Measurements from ENCODE around the gene MAN1C1. TPM values are rescaled to one million over a fixed set of nuclear protein-coding genes. Genes with fewer than 3 reads are reported as not detected.

The MAN1C1 gene
- total and polyA plus RNA-seq, 5 donors from 2014 or later, result 3.1 to 15.1 (median 3.5) TPM

DNA sequence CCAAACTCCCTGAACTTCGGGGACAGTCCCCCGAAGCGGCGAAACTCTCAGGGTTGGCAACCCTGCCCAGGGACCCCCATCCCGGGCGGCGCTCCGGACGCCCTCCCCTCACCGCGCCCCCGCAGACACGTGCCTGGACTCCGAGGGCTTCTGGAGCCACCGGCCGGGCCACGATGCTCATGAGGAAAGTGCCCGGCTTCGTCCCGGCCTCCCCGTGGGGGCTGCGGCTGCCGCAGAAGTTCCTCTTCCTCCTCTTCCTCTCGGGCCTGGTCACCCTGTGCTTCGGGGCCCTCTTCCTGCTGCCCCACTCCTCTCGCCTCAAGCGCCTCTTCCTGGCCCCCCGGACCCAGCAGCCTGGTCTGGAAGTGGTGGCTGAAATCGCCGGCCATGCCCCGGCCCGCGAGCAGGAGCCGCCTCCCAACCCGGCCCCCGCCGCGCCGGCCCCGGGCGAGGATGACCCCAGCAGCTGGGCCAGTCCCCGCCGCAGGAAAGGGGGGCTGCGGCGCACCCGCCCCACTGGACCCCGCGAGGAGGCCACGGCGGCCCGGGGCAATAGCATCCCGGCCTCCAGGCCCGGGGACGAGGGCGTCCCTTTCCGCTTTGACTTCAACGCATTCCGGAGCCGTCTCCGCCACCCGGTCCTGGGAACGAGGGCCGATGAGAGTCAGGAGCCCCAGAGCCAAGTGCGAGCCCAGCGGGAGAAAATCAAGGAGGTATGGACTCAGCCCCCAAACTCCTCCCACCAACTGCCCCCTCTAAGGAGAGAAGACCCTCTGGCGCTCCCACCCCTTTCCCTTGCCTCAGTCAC, 1.2 kb downstream of the MAN1C1 start:
- H3K36me3 Mint-ChIP-seq, result no peaks in the 10 kb centered on the region
- H3K27ac ChIP-seq (ENCODE audit: insufficient read depth, low read length, poor library complexity, severe bottlenecking), result peak overlapping the region; percentile 58
- peaks cover 46% of the 10 kb centered on the region for H3K27me3 Mint-ChIP-seq
- peak overlapping the region; percentile 86 to 97 (median 95) for H3K4me3 Mint-ChIP-seq
- peaks cover 7% of the 10 kb centered on the region for H3K27me3 ChIP-seq (ENCODE audit: control insufficient read depth, insufficient read depth, low read length)
- DNase-seq, result no peak
- no peaks in the 10 kb centered on the region for H3K9me3 Mint-ChIP-seq
- H3K4me1 ChIP-seq (ENCODE audit: control insufficient read depth, insufficient read depth, low read length, poor library complexity, severe bottlenecking), result peaks cover 58% of the 10 kb centered on the region
- peak overlapping the region; percentile 61 for H3K4me3 ChIP-seq (ENCODE audit: low read depth, low read length)
- H3K9me3 ChIP-seq (ENCODE audit: control insufficient read depth in 2 of 2, low read length in 2 of 2), result no peaks in the 10 kb centered on the region
- H3K36me3 ChIP-seq (ENCODE audit: control insufficient read depth, insufficient read depth, low read length), result no peaks in the 10 kb centered on the region
- no peak for ATAC-seq (ENCODE audit: low read depth in 2 of 2)
- H3K27ac Mint-ChIP-seq, result peak overlapping the region in 2 of 3 donors; percentile 84 to 93
- peaks cover 22 to 62% (median 42%) of the 10 kb centered on the region in 4 donors for H3K4me1 Mint-ChIP-seq

DNA sequence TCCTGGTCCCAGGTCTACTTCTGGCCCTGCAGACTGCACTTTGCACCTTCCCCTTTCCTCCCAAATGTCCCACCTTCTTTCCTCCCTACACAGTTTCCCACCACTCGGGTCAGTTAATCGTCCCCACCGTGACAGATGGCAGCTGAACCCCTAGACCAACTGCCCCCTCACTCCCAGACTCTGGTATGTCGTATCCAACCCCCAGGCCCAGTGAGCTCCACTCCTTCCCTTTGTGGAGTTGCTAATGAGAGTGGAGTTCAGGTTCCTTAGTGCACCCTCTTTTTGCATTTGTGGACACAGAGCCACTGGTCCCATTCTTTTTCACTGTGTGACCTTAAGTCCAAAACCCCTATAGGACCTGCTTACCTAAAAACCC, 1.8 kb downstream of the MAN1C1 start:
- H3K36me3 Mint-ChIP-seq, result no peaks in the 10 kb centered on the region
- DNase-seq, result no peak
- no peaks in the 10 kb centered on the region for H3K9me3 ChIP-seq (ENCODE audit: control insufficient read depth in 2 of 2, low read length in 2 of 2)
- no peaks in the 10 kb centered on the region for H3K9me3 Mint-ChIP-seq
- peak overlapping the region; percentile 86 to 97 (median 95) for H3K4me3 Mint-ChIP-seq
- H3K27me3 ChIP-seq (ENCODE audit: control insufficient read depth, insufficient read depth, low read length), result peaks cover 7% of the 10 kb centered on the region
- ATAC-seq (ENCODE audit: low read depth in 2 of 2), result no peak
- H3K27ac ChIP-seq (ENCODE audit: insufficient read depth, low read length, poor library complexity, severe bottlenecking), result no peak overlapping the region
- H3K4me1 Mint-ChIP-seq, result peaks cover 25 to 68% (median 47%) of the 10 kb centered on the region in 4 donors
- peaks cover 62% of the 10 kb centered on the region for H3K4me1 ChIP-seq (ENCODE audit: control insufficient read depth, insufficient read depth, low read length, poor library complexity, severe bottlenecking)
- peaks cover 40% of the 10 kb centered on the region for H3K27me3 Mint-ChIP-seq
- H3K27ac Mint-ChIP-seq, result peak overlapping the region; percentile 84 to 95 (median 93)
- H3K36me3 ChIP-seq (ENCODE audit: control insufficient read depth, insufficient read depth, low read length), result no peaks in the 10 kb centered on the region
- peak overlapping the region; percentile 61 for H3K4me3 ChIP-seq (ENCODE audit: low read depth, low read length)

DNA sequence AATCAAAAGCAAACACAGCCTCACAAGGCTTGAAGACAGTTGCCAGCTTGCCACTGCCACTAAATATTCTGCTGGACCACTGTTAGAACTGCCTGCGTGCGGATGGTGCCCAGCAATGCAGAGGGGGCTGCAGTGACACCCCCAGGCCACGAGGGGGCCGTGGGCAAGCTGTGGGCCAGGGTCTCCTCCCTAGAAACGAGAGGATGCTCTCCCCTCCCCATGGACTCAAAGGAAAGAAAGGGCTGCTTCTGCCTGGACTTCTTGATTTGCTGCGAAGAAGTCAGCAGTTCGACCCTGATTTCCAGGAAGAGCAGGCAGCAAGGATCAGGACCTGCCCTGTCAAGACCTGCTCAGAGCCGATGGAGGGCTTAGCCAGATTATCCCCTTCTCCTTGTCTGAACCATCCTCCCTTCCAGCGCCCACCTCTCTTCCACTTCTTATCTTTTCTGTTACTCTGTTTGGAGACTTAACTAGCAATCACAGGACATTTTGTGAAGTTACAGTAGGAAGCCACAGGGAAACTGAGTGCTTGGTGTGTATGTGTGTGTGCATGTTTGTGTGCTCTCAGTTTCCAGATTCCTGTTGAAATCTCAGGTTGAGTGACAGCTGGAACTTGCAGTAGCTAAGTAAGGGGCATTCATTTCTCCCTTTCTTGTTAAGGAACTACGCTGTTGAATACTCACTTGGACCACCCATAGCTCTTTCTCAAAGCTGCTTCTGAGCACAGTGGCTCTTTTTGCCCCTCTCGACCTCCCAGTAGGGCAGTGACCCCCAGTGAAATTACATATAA, 2.7 kb downstream of the MAN1C1 start:
- Mint-ChIP-seq H3K27ac (peak overlapping the region; percentile 84 to 94 (median 93)), H3K4me1 (peaks cover 27 to 77% (median 56%) of the 10 kb centered on the region in 4 donors), H3K9me3 (no peaks in the 10 kb centered on the region), H3K4me3 (peak overlapping the region; percentile 86 to 97 (median 95)), H3K36me3 (no peaks in the 10 kb centered on the region), H3K27me3 (peaks cover 36% of the 10 kb centered on the region)
- Histone ChIP-seq H3K4me3 (ENCODE audit: low read depth, low read length) (peak overlapping the region; percentile 61), H3K27me3 (ENCODE audit: control insufficient read depth, insufficient read depth, low read length) (peaks cover 7% of the 10 kb centered on the region), H3K4me1 (ENCODE audit: control insufficient read depth, insufficient read depth, low read length, poor library complexity, severe bottlenecking) (peaks cover 71% of the 10 kb centered on the region), H3K9me3 (ENCODE audit: control insufficient read depth in 2 of 2, low read length in 2 of 2) (no peaks in the 10 kb centered on the region), H3K27ac (ENCODE audit: insufficient read depth, low read length, poor library complexity, severe bottlenecking) (peak overlapping the region; percentile 36), H3K36me3 (ENCODE audit: control insufficient read depth, insufficient read depth, low read length) (no peaks in the 10 kb centered on the region)
- ATAC-seq (ENCODE audit: low read depth in 2 of 2), result peak in 1 of 2 donors; percentile 7
- DNase-seq, result peak; percentile 29 to 52 (median 45)

DNA sequence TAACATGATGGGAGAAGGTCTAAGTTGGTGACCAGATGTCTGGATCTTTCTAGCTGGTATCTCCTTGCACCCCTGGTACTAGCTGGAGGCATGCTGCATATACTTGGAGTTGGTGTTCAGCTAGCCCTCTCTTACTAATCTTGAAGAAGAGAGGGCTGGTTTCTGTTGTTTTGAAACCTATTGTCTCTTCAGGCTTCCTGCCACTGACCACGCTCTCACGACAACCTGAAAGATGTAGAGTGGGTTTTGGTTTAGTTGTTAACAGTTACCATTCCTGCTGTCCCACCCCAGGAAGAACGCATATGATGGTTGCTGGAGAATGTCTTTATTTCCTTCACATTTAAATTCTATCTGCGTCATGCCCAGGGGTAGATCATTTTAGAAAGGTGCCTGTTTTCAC, 3.6 kb downstream of the MAN1C1 start:
- H3K9me3 ChIP-seq (ENCODE audit: control insufficient read depth in 2 of 2, low read length in 2 of 2), result no peaks in the 10 kb centered on the region
- ATAC-seq (ENCODE audit: low read depth in 2 of 2) (no peak), DNase-seq (peak in 1 of 3 donors; percentile 35)
- H3K36me3 ChIP-seq (ENCODE audit: control insufficient read depth, insufficient read depth, low read length), result no peaks in the 10 kb centered on the region
- H3K27ac Mint-ChIP-seq, result peak overlapping the region; percentile 84 to 94 (median 93)
- H3K4me3 Mint-ChIP-seq, result peak overlapping the region; percentile 86 to 97 (median 95)
- no peak overlapping the region for H3K27ac ChIP-seq (ENCODE audit: insufficient read depth, low read length, poor library complexity, severe bottlenecking)
- H3K4me1 ChIP-seq (ENCODE audit: control insufficient read depth, insufficient read depth, low read length, poor library complexity, severe bottlenecking), result peaks cover 74% of the 10 kb centered on the region
- H3K27me3 ChIP-seq (ENCODE audit: control insufficient read depth, insufficient read depth, low read length), result peaks cover 7% of the 10 kb centered on the region
- peaks cover 27 to 77% (median 59%) of the 10 kb centered on the region in 4 donors for H3K4me1 Mint-ChIP-seq
- no peaks in the 10 kb centered on the region for H3K36me3 Mint-ChIP-seq
- H3K4me3 ChIP-seq (ENCODE audit: low read depth, low read length), result peak overlapping the region; percentile 61
- H3K27me3 Mint-ChIP-seq, result peaks cover 35% of the 10 kb centered on the region
- H3K9me3 Mint-ChIP-seq, result no peaks in the 10 kb centered on the region

DNA sequence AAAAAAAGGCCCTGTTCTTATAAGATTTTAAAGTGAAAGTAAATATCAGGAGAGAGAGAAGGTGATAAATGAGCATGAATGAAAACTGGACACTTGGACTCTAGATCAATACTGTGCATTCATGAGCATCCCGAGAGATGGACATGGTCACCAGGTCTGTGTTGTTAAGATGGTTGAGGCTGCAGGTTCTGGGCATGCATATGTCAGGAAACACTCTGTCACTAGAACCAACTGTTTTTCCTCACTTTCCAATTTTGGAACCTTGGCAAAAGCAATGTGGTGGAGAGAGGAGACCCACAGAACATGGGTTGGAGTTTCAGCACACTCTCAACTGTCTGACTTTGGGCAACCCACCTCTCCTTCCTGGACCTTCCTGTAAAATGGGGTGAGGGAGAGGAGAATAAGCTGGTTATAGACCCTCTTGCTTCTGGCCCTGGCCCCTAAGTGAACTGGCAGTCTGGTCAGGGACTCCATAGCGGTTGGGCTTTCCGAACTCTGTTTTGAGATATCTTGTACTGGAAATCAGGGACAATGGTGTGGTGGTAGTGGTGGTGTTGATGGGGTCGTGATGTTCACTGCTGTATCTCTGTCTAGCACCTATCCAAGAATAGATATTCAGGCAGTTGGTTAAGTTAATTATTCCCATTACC, 4.2 kb downstream of the MAN1C1 start:
- H3K4me3 Mint-ChIP-seq, result peak overlapping the region; percentile 86 to 97 (median 95)
- Histone ChIP-seq H3K27ac (ENCODE audit: insufficient read depth, low read length, poor library complexity, severe bottlenecking) (peak overlapping the region; percentile 17), H3K27me3 (ENCODE audit: control insufficient read depth, insufficient read depth, low read length) (peaks cover 9% of the 10 kb centered on the region), H3K9me3 (ENCODE audit: control insufficient read depth in 2 of 2, low read length in 2 of 2) (no peaks in the 10 kb centered on the region), H3K4me1 (ENCODE audit: control insufficient read depth, insufficient read depth, low read length, poor library complexity, severe bottlenecking) (peaks cover 68% of the 10 kb centered on the region), H3K36me3 (ENCODE audit: control insufficient read depth, insufficient read depth, low read length) (no peaks in the 10 kb centered on the region), H3K4me3 (ENCODE audit: low read depth, low read length) (peak overlapping the region; percentile 61)
- H3K4me1 Mint-ChIP-seq, result peaks cover 27 to 76% (median 57%) of the 10 kb centered on the region in 4 donors
- peaks cover 1% of the 10 kb centered on the region for H3K36me3 Mint-ChIP-seq
- H3K9me3 Mint-ChIP-seq, result peaks cover 0 to under 1% (median 0%) of the 10 kb centered on the region in 7 donors
- ATAC-seq (ENCODE audit: low read depth in 2 of 2) (no peak), DNase-seq (no peak)
- H3K27me3 Mint-ChIP-seq, result peaks cover 29% of the 10 kb centered on the region
- peak overlapping the region; percentile 84 to 94 (median 93) for H3K27ac Mint-ChIP-seq

DNA sequence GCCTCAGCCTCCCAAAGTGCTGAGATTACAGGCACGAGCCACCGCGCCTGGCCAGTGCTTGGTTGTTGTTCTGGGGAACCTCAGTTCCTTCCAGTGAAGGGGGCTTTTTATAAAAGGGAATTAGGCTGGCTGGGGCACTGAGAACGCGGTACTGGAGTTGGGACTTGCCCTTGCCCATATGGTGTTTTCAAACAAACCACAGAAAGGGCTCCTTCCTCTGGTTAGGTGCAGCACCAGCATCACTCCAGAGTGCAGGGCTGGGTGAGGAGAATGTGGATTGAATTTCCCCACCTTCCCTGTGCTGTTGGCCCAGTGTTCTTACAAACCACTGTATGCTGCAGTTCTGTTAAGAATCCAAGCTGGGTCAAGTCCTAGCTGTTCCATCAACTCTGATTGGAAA, 5.3 kb downstream of the MAN1C1 start:
- H3K27me3 Mint-ChIP-seq, result peaks cover 33% of the 10 kb centered on the region
- H3K27ac Mint-ChIP-seq, result peak overlapping the region; percentile 69 to 93 (median 84)
- peaks cover 4% of the 10 kb centered on the region for H3K36me3 Mint-ChIP-seq
- H3K27me3 ChIP-seq (ENCODE audit: control insufficient read depth, insufficient read depth, low read length), result peaks cover 9% of the 10 kb centered on the region
- H3K4me1 Mint-ChIP-seq, result peaks cover 32 to 83% (median 59%) of the 10 kb centered on the region in 4 donors
- peaks cover 62% of the 10 kb centered on the region for H3K4me1 ChIP-seq (ENCODE audit: control insufficient read depth, insufficient read depth, low read length, poor library complexity, severe bottlenecking)
- no peaks in the 10 kb centered on the region for H3K36me3 ChIP-seq (ENCODE audit: control insufficient read depth, insufficient read depth, low read length)
- peak overlapping the region; percentile 42 for H3K4me3 ChIP-seq (ENCODE audit: low read depth, low read length)
- no peaks in the 10 kb centered on the region for H3K9me3 ChIP-seq (ENCODE audit: control insufficient read depth in 2 of 2, low read length in 2 of 2)
- DNase-seq (no peak), ATAC-seq (ENCODE audit: low read depth in 2 of 2) (no peak)
- peaks cover 0 to 5% (median 0%) of the 10 kb centered on the region in 7 donors for H3K9me3 Mint-ChIP-seq
- no peak overlapping the region for H3K27ac ChIP-seq (ENCODE audit: insufficient read depth, low read length, poor library complexity, severe bottlenecking)
- peak overlapping the region; percentile 19 to 97 (median 66) for H3K4me3 Mint-ChIP-seq

DNA sequence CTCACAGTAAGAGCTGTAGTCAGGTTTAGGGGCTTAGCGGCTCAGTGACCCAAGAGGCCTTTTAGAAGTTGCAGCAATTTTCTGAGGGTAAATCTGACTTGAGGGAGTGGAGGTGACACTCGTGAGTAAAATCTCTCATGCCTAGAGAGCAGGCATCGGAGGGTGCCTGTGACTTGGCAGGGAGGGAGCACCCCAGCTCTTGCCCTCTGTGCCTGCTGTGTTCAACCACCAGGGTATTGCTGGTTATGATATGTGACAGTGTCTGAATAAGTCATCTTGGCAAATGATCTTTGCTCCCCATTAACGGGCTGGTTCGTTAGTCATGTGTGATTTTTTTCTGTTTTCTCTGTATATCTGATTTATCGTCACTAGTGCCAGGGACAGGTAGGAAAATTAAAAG, 5.9 kb downstream of the MAN1C1 start:
- Mint-ChIP-seq H3K27ac (peak overlapping the region; percentile 69 to 93 (median 84)), H3K4me3 (peak overlapping the region in 3 of 4 donors; percentile 19 to 97 (median 93)), H3K27me3 (peaks cover 33% of the 10 kb centered on the region), H3K9me3 (peaks cover 0 to 5% (median 0%) of the 10 kb centered on the region in 7 donors), H3K36me3 (peaks cover 4% of the 10 kb centered on the region), H3K4me1 (peaks cover 34 to 89% (median 59%) of the 10 kb centered on the region in 4 donors)
- Histone ChIP-seq H3K4me1 (ENCODE audit: control insufficient read depth, insufficient read depth, low read length, poor library complexity, severe bottlenecking) (peaks cover 61% of the 10 kb centered on the region), H3K9me3 (ENCODE audit: control insufficient read depth in 2 of 2, low read length in 2 of 2) (no peaks in the 10 kb centered on the region), H3K27me3 (ENCODE audit: control insufficient read depth, insufficient read depth, low read length) (peaks cover 9% of the 10 kb centered on the region), H3K27ac (ENCODE audit: insufficient read depth, low read length, poor library complexity, severe bottlenecking) (no peak overlapping the region), H3K36me3 (ENCODE audit: control insufficient read depth, insufficient read depth, low read length) (no peaks in the 10 kb centered on the region), H3K4me3 (ENCODE audit: low read depth, low read length) (peak overlapping the region; percentile 42)
- DNase-seq (peak in 2 of 3 donors; percentile 11 to 34), ATAC-seq (ENCODE audit: low read depth in 2 of 2) (peak; percentile 70)

Measured in CD4-positive, CD25-positive, alpha-beta regulatory T cell (primary cell).